ENCODE measurements around the gene P2RX1. TPM values are rescaled to one million over a fixed set of nuclear protein-coding genes. Genes with fewer than 3 reads are reported as not detected.
A peak's percentile ranks its signal among the peaks of the same experiment; 100 is the strongest.

Gene P2RX1
- total and polyA plus RNA-seq, 2 of the 4 experiments (the other 2 are of a cell fraction), result not detected

GRCh38 chr17:3895354-3895753 lies 20.9 kb downstream of the P2RX1 start:
- in situ Hi-C loops (cut with MboI; ENCODE audit: low sequenced_read_pairs), result no loop called here
- Histone ChIP-seq H3K36me3 (ENCODE audit: control insufficient read depth, insufficient read depth, low read length) (no peaks in the 10 kb centered on the region), H2BK5ac (ENCODE audit: low read depth, low read length, poor library complexity, severe bottlenecking) (no peak overlapping the region), H3K27ac (ENCODE audit: insufficient read depth, low read length) (no peak overlapping the region), H2AFZ (replicated peaks; ENCODE audit: low read length, poor library complexity) (no peak overlapping the region), H2AK9ac (replicated peaks; ENCODE audit: low read depth, low read length, poor library complexity) (peak overlapping the region; percentile 63), H2BK15ac (ENCODE audit: low read depth, low read length) (no peak overlapping the region), H3K23ac (ENCODE audit: low read depth, low read length) (no peak overlapping the region), H3K79me1 (ENCODE audit: low read depth in 1 of 2, low read length in 2 of 2) (peaks cover 1 to 17% of the 10 kb centered on the region in 2 experiments; a peak in 3 of 4 replicates), H3K14ac (replicated peaks; ENCODE audit: low read depth, low read length) (no peak overlapping the region; the same call in 1 of the 2 replicates), H3K4me1 (ENCODE audit: control insufficient read depth, insufficient read depth, low read length) (peaks cover 18% of the 10 kb centered on the region), H3K9ac (ENCODE audit: low read depth, low read length) (no peak overlapping the region), H3K4me3 (ENCODE audit: insufficient read depth, low read depth, low read length) (no peak overlapping the region), H3K9me1 (ENCODE audit: insufficient read depth, low read length) (peaks cover 20% of the 10 kb centered on the region), H4K5ac (ENCODE audit: low read depth, low read length) (no peak overlapping the region), H4K20me1 (ENCODE audit: insufficient read depth, low read length) (peaks cover 6% of the 10 kb centered on the region; the same call in 1 of the 2 replicates), H4K8ac (ENCODE audit: low read depth in 2 of 2, low read length in 2 of 2) (no peak overlapping the region), H2AK5ac (ENCODE audit: low read depth, low read length) (no peak overlapping the region), H4K91ac (ENCODE audit: insufficient read depth, low read depth, low read length) (no peak overlapping the region), H3K9me3 (ENCODE audit: control insufficient read depth, insufficient read depth, low read length) (no peaks in the 10 kb centered on the region), H3K27me3 (ENCODE audit: control insufficient read depth, insufficient read depth, low read length) (peaks cover 2% of the 10 kb centered on the region; the same call in 1 of the 2 replicates), H2BK120ac (ENCODE audit: low read depth, low read length) (no peak overlapping the region), H3K18ac (ENCODE audit: low read depth, low read length) (no peak overlapping the region), H3K4me2 (ENCODE audit: low read depth, low read length) (no peak overlapping the region), H3K4ac (ENCODE audit: low read depth, low read length) (no peak overlapping the region), H2BK20ac (ENCODE audit: low read depth, low read length) (no peak overlapping the region), H3K56ac (ENCODE audit: extremely low read depth, insufficient read depth, low read length) (no peak overlapping the region)
- dilution Hi-C loops (cut with HindIII; ENCODE audit: low sequenced_read_pairs, unreplicated experiment), result no loop called here
- 80% methylated on average over 1 of the region's 3 CpGs; no CpG with 5 or more reads in 1 of the 2 experiments for WGBS, 2 experiments (ENCODE audit: extremely low coverage in 2 of 2, insufficient read length in 1 of 2)
- no peak for DNase-seq
- ChIA-PET POLR2A (ENCODE audit: unreplicated experiment) (no interaction called here), CTCF (no interaction called here)
- intact Hi-C loops (cut with micrococcal nuclease), result no loop called here
- no TSS peak for BruUV-seq (replicated peaks)
- no peak for ATAC-seq (ENCODE audit: low read depth)
- no peak for TF ChIP-seq MAZ (IDR thresholded peaks at IDR 0.05; ENCODE audit: borderline replicate concordance, low read depth, low read length)
- no peak for TF ChIP-seq BHLHE40 (IDR thresholded peaks at IDR 0.05; ENCODE audit: low read depth, low read length)
- TF ChIP-seq RCOR1 (IDR thresholded peaks at IDR 0.05; ENCODE audit: insufficient replicate concordance, low read length), result no peak
- TF ChIP-seq FOS (IDR thresholded peaks at IDR 0.05; ENCODE audit: low read depth, low read length), result no peak
- no peak for TF ChIP-seq POLR2A (IDR thresholded peaks at IDR 0.05; ENCODE audit: low read depth, low read length)
- no peak for TF ChIP-seq CTCF (conservative IDR thresholded peaks at IDR 0.05; ENCODE audit: low read depth, low read length)
- TF ChIP-seq SMC3 (IDR thresholded peaks at IDR 0.05; ENCODE audit: low read depth, low read length), result no peak
- no peak for TF ChIP-seq ELK1 (IDR thresholded peaks at IDR 0.05; ENCODE audit: borderline replicate concordance, low read depth, low read length)
- TF ChIP-seq USF2 (IDR thresholded peaks at IDR 0.05; ENCODE audit: low read depth, low read length), result no peak
- no peak for TF ChIP-seq CEBPB (IDR thresholded peaks at IDR 0.05; ENCODE audit: low read depth, low read length)
- TF ChIP-seq NFE2L2 (IDR thresholded peaks at IDR 0.05; ENCODE audit: low read depth, low read length), result no peak
- no peak for TF ChIP-seq CHD1 (IDR thresholded peaks at IDR 0.05; ENCODE audit: low read depth, low read length)
- no peak for TF ChIP-seq RFX5 (IDR thresholded peaks at IDR 0.05; ENCODE audit: low read depth, low read length)
